ENCODE results near the gene HOXC9. TPM values are rescaled to one million over a fixed set of nuclear protein-coding genes. Genes with fewer than 3 reads are reported as not detected.

Gene HOXC9
- total RNA-seq, 1 experiment from 2014 or later, result not detected

GRCh38 chr12:53955776-53956250 lies 44.1 kb upstream of the HOXC9 start:
- Mint-ChIP-seq H3K27me3 (ENCODE audit: low read depth) (peaks cover 99% of the 10 kb centered on the region), H3K4me1 (peaks cover 6 to 14% of the 10 kb centered on the region in 2 experiments; a peak in 3 of 4 replicates), H3K4me3 (no peak overlapping the region), H3K9me3 (peaks cover 0 to 3% of the 10 kb centered on the region in 2 experiments; a peak in 2 of 5 replicates), H3K27ac (no peak overlapping the region; a peak in 1 of 7 replicates), H3K36me3 (ENCODE audit: insufficient read depth in 1 of 3, low read depth in 3 of 3) (no peaks in the 10 kb centered on the region; a peak in 2 of 7 replicates)
- Histone ChIP-seq H3K9me3 (ENCODE audit: control insufficient read depth, low read depth, low read length) (no peaks in the 10 kb centered on the region), H4K8ac (replicated peaks; ENCODE audit: insufficient read length, low read depth, low read length) (no peak overlapping the region), H3K4me2 (ENCODE audit: insufficient read depth, insufficient read length, low read length) (no peak overlapping the region), H2AFZ (ENCODE audit: low read length) (no peak overlapping the region), H2BK120ac (ENCODE audit: low read depth, low read length, poor library complexity, severe bottlenecking) (no peak overlapping the region), H3K4ac (ENCODE audit: low read depth, low read length) (no peak overlapping the region), H3T11ph (ENCODE audit: low read length) (no peak overlapping the region), H3K79me2 (ENCODE audit: insufficient read depth, low read length) (no peaks in the 10 kb centered on the region), H2BK20ac (ENCODE audit: low read depth, low read length, poor library complexity, severe bottlenecking) (no peak overlapping the region), H4K5ac (ENCODE audit: insufficient read length, low read depth, low read length) (no peak overlapping the region), H2BK12ac (ENCODE audit: insufficient read length, low read depth, low read length) (no peak overlapping the region), H3K27ac (ENCODE audit: insufficient read length, low read depth, low read length) (no peak overlapping the region), H2BK5ac (ENCODE audit: insufficient read length, low read length) (no peak overlapping the region), H4K91ac (ENCODE audit: insufficient read length, low read depth, low read length) (no peak overlapping the region), H2AK5ac (ENCODE audit: insufficient read length, low read length) (no peak overlapping the region), H3K23ac (ENCODE audit: insufficient read length, low read depth, low read length) (no peak overlapping the region), H3K23me2 (ENCODE audit: insufficient read length, low read depth, low read length, poor library complexity, severe bottlenecking) (no peaks in the 10 kb centered on the region), H2BK15ac (ENCODE audit: low read depth, low read length) (no peak overlapping the region), H3K18ac (ENCODE audit: insufficient read length, low read depth, low read length) (no peak overlapping the region), H3K79me1 (ENCODE audit: insufficient read depth, low read depth, low read length, poor library complexity, severe bottlenecking) (no peaks in the 10 kb centered on the region), H4K20me1 (ENCODE audit: control insufficient read depth, insufficient read depth, insufficient read length) (no peaks in the 10 kb centered on the region), H3K14ac (ENCODE audit: insufficient read depth, low read length) (no peak overlapping the region), H3K9ac (ENCODE audit: extremely low read depth, insufficient read length, low read length) (no peak overlapping the region), H3K4me1 (ENCODE audit: insufficient read depth, low read length) (no peaks in the 10 kb centered on the region), H3K27me3 (ENCODE audit: insufficient read depth, low read length) (peaks cover 99% of the 10 kb centered on the region), H3K56ac (ENCODE audit: insufficient read length, low read depth, low read length) (no peak overlapping the region)
- WGBS (ENCODE audit: extremely low coverage, insufficient read length, low lambda C conversion rate), result 100% methylated on average over 2 of the region's 10 CpGs
- no peak for TF ChIP-seq CTCF (conservative IDR thresholded peaks at IDR 0.05)
- no peak for DNase-seq
